Measurements from ENCODE around the gene TSKU. TPM values are rescaled to one million over a fixed set of nuclear protein-coding genes. Genes with fewer than 3 reads are reported as not detected.

Gene TSKU
- total RNA-seq, 2 donors from 2014 or later: 71.2 to 72.8 TPM

DNA sequence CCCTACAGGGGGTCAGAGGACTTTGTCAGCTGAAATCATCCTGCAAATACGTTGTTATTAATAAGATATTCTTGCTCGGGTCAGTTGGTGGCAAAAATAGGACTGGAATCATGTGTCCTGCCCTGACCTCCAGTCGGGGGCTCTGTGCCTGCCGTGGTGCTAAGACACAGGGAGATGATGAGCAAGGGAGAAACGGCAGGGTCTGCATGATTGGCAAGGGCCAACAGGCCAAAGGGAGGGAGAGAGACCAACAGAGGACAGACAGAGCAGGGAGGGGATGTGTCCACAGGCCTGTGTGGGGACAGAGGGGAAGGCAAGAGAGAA is 10.4 kb upstream of the TSKU start:
- 68% methylated on average over 5 of the region's 5 CpGs for WGBS
- intact Hi-C loops (cut with DNase I): no loop called here
- Histone ChIP-seq H3K27me3 (replicated peaks; ENCODE audit: insufficient read depth) (no peaks in the 10 kb centered on the region), H3K4me3 (no peak overlapping the region), H3K4me1 (replicated peaks) (peaks cover 52% of the 10 kb centered on the region), H3K36me3 (no peaks in the 10 kb centered on the region), H3K27ac (peak overlapping the region; percentile 78 to 79), H3K9me3 (no peaks in the 10 kb centered on the region)
- no peak for TF ChIP-seq CTCF (IDR thresholded peaks at IDR 0.05)
- no peak for TF ChIP-seq POLR2A (IDR thresholded peaks at IDR 0.05)
- TF ChIP-seq POLR2AphosphoS5 (IDR thresholded peaks at IDR 0.05): no peak
- no peak for DNase-seq (ENCODE audit: low spot score)

- Histone ChIP-seq H3K27ac (peak overlapping the region; percentile 78 to 79), H3K4me3 (no peak overlapping the region), H3K9me3 (no peaks in the 10 kb centered on the region), H3K4me1 (replicated peaks) (peaks cover 45% of the 10 kb centered on the region), H3K27me3 (replicated peaks; ENCODE audit: insufficient read depth) (no peaks in the 10 kb centered on the region), H3K36me3 (no peaks in the 10 kb centered on the region)
- intact Hi-C loops (cut with DNase I): no loop called here
- no peak for TF ChIP-seq CTCF (IDR thresholded peaks at IDR 0.05)
- peak; percentile 82 for TF ChIP-seq POLR2AphosphoS5 (IDR thresholded peaks at IDR 0.05)
- DNase-seq (ENCODE audit: low spot score): peak; percentile 77
- 20% methylated on average over 2 of the region's 2 CpGs for WGBS
These were observed 9.2 kb upstream of the TSKU start for GRCh38 chr11:76773921-76774361.

DNA sequence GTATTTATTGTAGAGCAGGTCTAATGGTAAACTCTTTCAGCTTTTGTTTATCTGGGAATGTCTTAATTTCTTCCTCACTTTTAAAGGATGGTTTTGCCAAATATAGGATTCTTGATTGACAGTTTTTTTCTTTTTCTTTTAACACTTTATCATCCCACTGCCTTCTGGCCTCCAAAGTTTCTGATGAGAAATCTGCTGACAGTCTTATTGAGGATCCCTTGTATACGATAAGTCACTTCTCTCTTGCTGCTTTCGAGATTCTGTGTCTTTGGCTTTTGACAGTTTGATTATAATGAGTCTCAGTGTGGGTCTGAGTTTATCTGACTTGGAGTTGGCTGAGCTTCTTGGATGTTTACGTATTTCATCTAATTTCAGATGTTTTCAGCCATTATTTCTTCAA is 6.7 kb upstream of the TSKU start:
- 97% methylated on average over 3 of the region's 3 CpGs for WGBS
- Histone ChIP-seq H3K27ac (no peak overlapping the region), H3K4me1 (replicated peaks) (peaks cover 31% of the 10 kb centered on the region), H3K9me3 (no peaks in the 10 kb centered on the region), H3K27me3 (replicated peaks; ENCODE audit: insufficient read depth) (no peaks in the 10 kb centered on the region), H3K36me3 (no peaks in the 10 kb centered on the region), H3K4me3 (no peak overlapping the region)
- TF ChIP-seq POLR2AphosphoS5 (IDR thresholded peaks at IDR 0.05) (no peak), CTCF (IDR thresholded peaks at IDR 0.05) (no peak), POLR2A (IDR thresholded peaks at IDR 0.05) (no peak)
- intact Hi-C loops (cut with DNase I): no loop called here
- no peak for DNase-seq (ENCODE audit: low spot score)

DNA sequence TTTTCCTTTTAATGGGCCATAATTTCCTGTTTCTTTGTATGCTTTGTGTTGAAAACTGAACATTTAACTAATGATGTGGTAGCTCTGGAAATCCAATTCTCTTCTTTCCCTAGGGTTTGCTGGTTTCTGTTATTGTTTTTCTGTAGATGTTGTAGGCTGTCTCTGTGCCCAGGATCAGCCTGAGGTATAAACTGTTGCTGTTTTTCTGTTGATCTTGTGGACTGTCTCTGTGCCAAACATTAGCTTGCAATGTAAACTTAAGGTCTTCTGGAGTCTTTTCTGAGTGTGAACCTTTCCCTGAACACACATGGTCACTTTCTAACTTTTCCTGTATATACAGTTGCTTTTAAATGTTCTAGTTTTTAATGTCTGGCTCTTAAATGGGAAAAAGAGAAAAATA is 5.9 kb upstream of the TSKU start:
- H3K4me1 ChIP-seq (replicated peaks): peaks cover 23% of the 10 kb centered on the region

More for the DNA sequence above, 5.9 kb upstream of the TSKU start:
- Histone ChIP-seq H3K27me3 (replicated peaks; ENCODE audit: insufficient read depth) (no peaks in the 10 kb centered on the region), H3K9me3 (no peaks in the 10 kb centered on the region), H3K27ac (peak overlapping the region; percentile 28 to 36), H3K36me3 (no peaks in the 10 kb centered on the region), H3K4me3 (no peak overlapping the region)
- intact Hi-C loops (cut with DNase I): no loop called here
- TF ChIP-seq POLR2A (IDR thresholded peaks at IDR 0.05) (no peak), POLR2AphosphoS5 (IDR thresholded peaks at IDR 0.05) (no peak), CTCF (IDR thresholded peaks at IDR 0.05) (no peak)
- no peak for DNase-seq (ENCODE audit: low spot score)
